LNCaP clone FGC (cell line): Measurements from ENCODE around the gene LIM2.

Experiments
- DNase-seq: peaks from one replicate; pipeline ENCODE4 v3.0.0-alpha.2; 2011; ENCODE audit warnings: low read depth
- H3K4me3 ChIP-seq: 2 replicates; pipeline ENCODE4 v1.5.1; 2011; ENCODE audit warnings: mild to moderate bottlenecking, low read depth, low read length, control low read depth
- TF ChIP-seq, protein P1 (sequence below): IDR thresholded peaks from 2 replicates; pipeline ENCODE4 v1.5.1; 2012; ENCODE audit warnings: mild to moderate bottlenecking; ENCODE audit not compliant: control insufficient read depth, insufficient read depth; ENCODE audit errors: extremely low read depth

LIM2 gene

GRCh38 chr19:51365965-51366388, 21.8 kb downstream of the LIM2 start, which contains the start of gene ETFB:
Gene ETFB, minus strand, starts transcription at chr19:51366388. Its CDS starts 62 bp downstream, at chr19:51366326.
- no peak for DNase-seq
- H3K4me3 ChIP-seq = peak within 1 kb of the TSS; percentile 93
- TF ChIP-seq, protein P1, sequence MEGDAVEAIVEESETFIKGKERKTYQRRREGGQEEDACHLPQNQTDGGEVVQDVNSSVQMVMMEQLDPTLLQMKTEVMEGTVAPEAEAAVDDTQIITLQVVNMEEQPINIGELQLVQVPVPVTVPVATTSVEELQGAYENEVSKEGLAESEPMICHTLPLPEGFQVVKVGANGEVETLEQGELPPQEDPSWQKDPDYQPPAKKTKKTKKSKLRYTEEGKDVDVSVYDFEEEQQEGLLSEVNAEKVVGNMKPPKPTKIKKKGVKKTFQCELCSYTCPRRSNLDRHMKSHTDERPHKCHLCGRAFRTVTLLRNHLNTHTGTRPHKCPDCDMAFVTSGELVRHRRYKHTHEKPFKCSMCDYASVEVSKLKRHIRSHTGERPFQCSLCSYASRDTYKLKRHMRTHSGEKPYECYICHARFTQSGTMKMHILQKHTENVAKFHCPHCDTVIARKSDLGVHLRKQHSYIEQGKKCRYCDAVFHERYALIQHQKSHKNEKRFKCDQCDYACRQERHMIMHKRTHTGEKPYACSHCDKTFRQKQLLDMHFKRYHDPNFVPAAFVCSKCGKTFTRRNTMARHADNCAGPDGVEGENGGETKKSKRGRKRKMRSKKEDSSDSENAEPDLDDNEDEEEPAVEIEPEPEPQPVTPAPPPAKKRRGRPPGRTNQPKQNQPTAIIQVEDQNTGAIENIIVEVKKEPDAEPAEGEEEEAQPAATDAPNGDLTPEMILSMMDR = no peak

DNA sequence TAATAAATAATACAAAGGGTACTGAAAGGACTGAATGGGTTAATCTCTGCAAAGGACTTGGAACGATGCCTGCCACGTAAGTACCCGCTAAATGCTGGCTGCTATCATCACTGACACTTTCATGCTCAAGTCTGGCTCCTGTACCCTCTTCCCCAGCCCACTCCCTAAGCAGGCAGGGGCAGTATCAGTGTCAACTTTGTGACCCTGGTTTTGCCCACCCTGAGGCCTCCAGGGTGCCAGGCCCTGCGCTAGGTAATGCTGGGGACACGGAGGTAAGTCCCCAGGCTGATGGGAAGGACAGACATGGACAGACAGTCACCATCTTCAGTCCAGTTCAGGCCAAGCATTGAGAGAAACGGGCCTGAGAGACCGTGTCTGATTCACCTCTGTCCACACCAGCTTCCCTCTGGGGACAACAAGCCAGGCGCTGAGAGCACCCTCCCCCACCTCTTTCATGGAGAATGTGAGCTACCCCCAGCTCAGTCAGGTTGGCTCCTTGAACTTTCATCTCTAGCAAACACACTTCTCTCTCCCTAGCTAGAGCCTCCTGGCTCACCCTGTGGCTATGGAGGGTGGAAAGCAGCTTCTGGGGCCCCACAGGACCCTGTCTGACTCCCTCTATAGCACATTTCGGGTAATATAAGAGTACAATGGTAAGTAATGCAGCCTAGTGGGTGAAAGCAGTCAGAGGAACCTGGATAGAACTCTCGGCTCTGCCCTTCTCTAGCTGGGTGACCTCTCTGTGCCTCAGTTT, 22.4 kb downstream of the LIM2 start:
- H3K4me3 ChIP-seq = peak overlapping the region; percentile 93
- DNase-seq = no peak

DNA sequence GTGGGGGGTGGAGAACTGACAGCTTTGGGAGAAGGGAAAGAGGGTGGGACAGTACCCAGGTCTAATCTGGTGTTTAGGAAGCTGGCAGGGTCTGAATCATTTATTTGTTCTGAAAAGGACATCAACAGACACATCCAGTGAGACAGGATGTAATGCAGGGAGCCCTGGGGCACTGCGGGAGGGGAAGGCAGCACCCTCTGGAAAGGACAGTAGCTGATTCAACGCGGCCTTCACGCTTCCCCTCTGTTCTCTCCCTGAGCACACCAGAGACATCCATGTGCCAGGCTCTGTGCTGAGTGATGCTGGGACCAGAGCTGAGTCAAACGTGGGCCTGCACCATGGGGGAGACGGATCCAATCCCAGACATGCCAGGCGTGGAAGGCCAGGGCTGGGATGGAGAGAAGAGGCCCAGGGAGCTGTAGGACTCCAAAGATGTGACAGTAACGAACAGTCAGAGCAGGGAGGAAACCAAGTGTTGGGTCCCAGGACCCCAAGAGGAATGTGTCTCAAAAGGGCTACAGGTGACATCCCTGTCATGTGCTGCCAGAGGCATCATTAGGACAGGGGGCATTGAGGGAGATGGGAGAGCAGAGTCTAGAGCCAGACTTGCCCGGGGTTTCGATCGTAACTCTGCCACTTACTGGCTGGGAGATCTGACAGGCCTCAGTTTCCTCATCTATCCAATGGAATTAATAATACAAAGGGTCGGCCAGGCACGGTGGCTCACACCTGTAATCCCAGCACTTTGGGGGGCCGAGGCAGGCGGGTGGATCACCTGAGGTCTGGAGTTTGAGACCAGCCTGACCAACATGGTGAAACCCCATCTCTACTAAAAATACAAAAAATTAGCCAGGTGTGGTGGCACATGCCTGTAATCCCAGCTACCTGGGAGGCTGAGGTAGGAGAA, 23.3 kb downstream of the LIM2 start:
- DNase-seq = no peak
- TF ChIP-seq, protein P1 = no peak
- peak overlapping the region; percentile 3; the same call in 1 of the 2 replicates for H3K4me3 ChIP-seq

More for the DNA sequence above, 22.4 kb downstream of the LIM2 start:
- TF ChIP-seq, protein P1 = 0 out of 2 replicates have a peak, but pooled peaks have one; percentile 19

- TF ChIP-seq, protein P1 = no peak
- no peak for DNase-seq
- no peak overlapping the region for H3K4me3 ChIP-seq
These were observed 26.5 kb downstream of the LIM2 start for GRCh38 chr19:51361239-51361638.

- TF ChIP-seq, protein P1 = no peak
- DNase-seq = no peak
- no peak overlapping the region for H3K4me3 ChIP-seq
These were observed 28.5 kb downstream of the LIM2 start for GRCh38 chr19:51359294-51359693.

DNA sequence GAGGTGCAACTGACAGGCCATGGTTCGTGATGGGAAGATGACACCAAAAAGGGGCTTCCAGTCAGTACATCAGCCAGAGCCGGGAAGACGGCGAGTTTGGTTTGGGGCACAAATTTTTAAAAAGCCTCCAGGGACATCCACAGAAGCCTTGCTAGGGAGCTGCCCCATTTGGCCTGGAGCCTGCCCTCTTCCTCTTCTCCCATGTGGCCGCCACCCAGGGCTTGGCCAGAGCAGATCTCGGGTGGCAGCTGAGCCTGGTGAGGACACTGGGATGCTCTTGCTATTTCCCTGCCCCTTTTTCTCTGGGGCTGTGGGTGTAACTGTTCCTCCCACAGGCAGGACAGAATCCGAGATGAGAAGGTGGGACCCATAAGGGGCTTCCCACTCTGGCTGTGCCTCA, 29.8 kb downstream of the LIM2 start:
- H3K4me3 ChIP-seq = no peak overlapping the region
- DNase-seq = no peak
- TF ChIP-seq, protein P1 = no peak
